Measurements from ENCODE around the gene PALLD. TPM values are rescaled to one million over a fixed set of nuclear protein-coding genes. Genes with fewer than 3 reads are reported as not detected.
A peak's percentile ranks its signal among the peaks of the same experiment; 100 is the strongest.

Gene PALLD
- total and polyA plus RNA-seq, 2 donors (not counting 3 experiments of a cell fraction or from before 2014, with no cell fraction given): 13.4 to 48.2 TPM

- intact Hi-C loops (cut with micrococcal nuclease): no loop called here
- POLR2A ChIA-PET: no interaction called here
- no peaks in the 10 kb centered on the region for H3K79me2 ChIP-seq (ENCODE audit: control insufficient read depth, insufficient read depth, low read length)
- no peak overlapping the region for H3K4me3 ChIP-seq (replicated peaks in 1 of 3; ENCODE audit: insufficient read depth in 1 of 3, low read depth in 1 of 3, low read length in 3 of 3)
- TF ChIP-seq, protein P1, sequence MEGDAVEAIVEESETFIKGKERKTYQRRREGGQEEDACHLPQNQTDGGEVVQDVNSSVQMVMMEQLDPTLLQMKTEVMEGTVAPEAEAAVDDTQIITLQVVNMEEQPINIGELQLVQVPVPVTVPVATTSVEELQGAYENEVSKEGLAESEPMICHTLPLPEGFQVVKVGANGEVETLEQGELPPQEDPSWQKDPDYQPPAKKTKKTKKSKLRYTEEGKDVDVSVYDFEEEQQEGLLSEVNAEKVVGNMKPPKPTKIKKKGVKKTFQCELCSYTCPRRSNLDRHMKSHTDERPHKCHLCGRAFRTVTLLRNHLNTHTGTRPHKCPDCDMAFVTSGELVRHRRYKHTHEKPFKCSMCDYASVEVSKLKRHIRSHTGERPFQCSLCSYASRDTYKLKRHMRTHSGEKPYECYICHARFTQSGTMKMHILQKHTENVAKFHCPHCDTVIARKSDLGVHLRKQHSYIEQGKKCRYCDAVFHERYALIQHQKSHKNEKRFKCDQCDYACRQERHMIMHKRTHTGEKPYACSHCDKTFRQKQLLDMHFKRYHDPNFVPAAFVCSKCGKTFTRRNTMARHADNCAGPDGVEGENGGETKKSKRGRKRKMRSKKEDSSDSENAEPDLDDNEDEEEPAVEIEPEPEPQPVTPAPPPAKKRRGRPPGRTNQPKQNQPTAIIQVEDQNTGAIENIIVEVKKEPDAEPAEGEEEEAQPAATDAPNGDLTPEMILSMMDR (IDR thresholded peaks at IDR 0.05; ENCODE audit: extremely low read depth in 1 of 2, insufficient read depth in 1 of 2, low read depth in 1 of 2, low read length in 2 of 2): no peak
- TF ChIP-seq POLR2AphosphoS5 (IDR thresholded peaks at IDR 0.05; ENCODE audit: insufficient read depth, low read depth, low read length): no peak
- no peak for TF ChIP-seq JUN (IDR thresholded peaks at IDR 0.05; ENCODE audit: borderline replicate concordance, insufficient read depth, insufficient read length, low read depth)
- no peak for TF ChIP-seq MAX (IDR thresholded peaks at IDR 0.05; ENCODE audit: insufficient read depth, insufficient read length)
- TF ChIP-seq GATA2 (IDR thresholded peaks at IDR 0.05; ENCODE audit: insufficient read depth, insufficient read length, low read depth, low read length): no peak
- no peak for TF ChIP-seq EZH2 (IDR thresholded peaks at IDR 0.05; ENCODE audit: borderline replicate concordance, low read depth, low read length, severe bottlenecking)
- no peak for TF ChIP-seq POLR2A (IDR thresholded peaks at IDR 0.05; ENCODE audit: low read depth, low read length)
- TF ChIP-seq MYC (IDR thresholded peaks at IDR 0.05; ENCODE audit: low read depth, low read length): no peak
- no peaks in the 10 kb centered on the region for H3K36me3 ChIP-seq (ENCODE audit: control insufficient read depth in 2 of 2, extremely low read depth in 1 of 2, insufficient read depth in 2 of 2, low read length in 2 of 2)
- peaks cover 45% of the 10 kb centered on the region for H3K4me1 ChIP-seq (ENCODE audit: control insufficient read depth, extremely low read depth, insufficient read depth, low read length)
- H3K9ac ChIP-seq (replicated peaks; ENCODE audit: extremely low read depth, insufficient read depth, low read length): no peak overlapping the region
- FAIRE-seq (peak; percentile 63), DNase-seq (ENCODE audit: low read depth, low spot score) (peak; percentile 68)
- H3K4me2 ChIP-seq (ENCODE audit: insufficient read depth, low read length): no peak overlapping the region
- H2AFZ ChIP-seq (ENCODE audit: low read depth, low read length): no peak overlapping the region
- H3K9me3 ChIP-seq (replicated peaks; ENCODE audit: control insufficient read depth, insufficient read depth, low read length): no peaks in the 10 kb centered on the region
- dilution Hi-C loops (cut with MboI; ENCODE audit: extremely low pct_ligation_motif_present, low sequenced_read_pairs): no loop called here
- CTCF ChIA-PET: interaction anchor here (1.0 to 1.7 kb wide), 3 partner anchors 25 to 361 kb away, joined by 4 to 9 read pairs (median 4); no protein-coding TSS in a partner anchor
- no peaks in the 10 kb centered on the region for H3K27me3 ChIP-seq (ENCODE audit: control insufficient read depth in 2 of 2, insufficient read depth in 2 of 2, low read length in 2 of 2)
- no peaks in the 10 kb centered on the region for H3K9me1 ChIP-seq (replicated peaks; ENCODE audit: control insufficient read depth, extremely low read depth, insufficient read depth, low read length)
- no peak overlapping the region for H3K27ac ChIP-seq (ENCODE audit: insufficient read depth, low read depth, low read length)
- no TSS peak for BruUV-seq (replicated peaks)
- no peaks in the 10 kb centered on the region for H4K20me1 ChIP-seq (replicated peaks; ENCODE audit: control insufficient read depth, extremely low read depth, insufficient read depth, low read length)
These were observed 63.6 kb downstream of the PALLD start for GRCh38 chr4:168560184-168561180.

Measured in endothelial cell of umbilical vein (primary cell).